ENCODE results near the gene FAM221B.

Gene FAM221B

GRCh38 chr9:35845824-35846771, 17.6 kb upstream of the FAM221B start:
- no peak for DNase-seq

GRCh38 chr9:35844628-35845270, 16.2 kb upstream of the FAM221B start:
- DNase-seq, result peak; percentile 57

- DNase-seq, result no peak
Observed at GRCh38 chr9:35842795-35843194, 14.3 kb upstream of the FAM221B start.

- no peak for DNase-seq
Observed at GRCh38 chr9:35842020-35842745, 13.7 kb upstream of the FAM221B start.

- no peak for DNase-seq
Observed at GRCh38 chr9:35841645-35841900, 13.0 kb upstream of the FAM221B start.

- DNase-seq, result no peak
Observed at GRCh38 chr9:35840881-35841644, 12.5 kb upstream of the FAM221B start.

- no peak for DNase-seq
Observed at GRCh38 chr9:35839926-35840325, 11.4 kb upstream of the FAM221B start.

- DNase-seq, result no peak
Observed at GRCh38 chr9:35836595-35836994, 8.1 kb upstream of the FAM221B start.

- no peak for DNase-seq
Observed at GRCh38 chr9:35835766-35836165, 7.2 kb upstream of the FAM221B start.

- DNase-seq, result no peak
Observed at GRCh38 chr9:35835216-35835632, 6.7 kb upstream of the FAM221B start.

GRCh38 chr9:35834260-35835215, 6.0 kb upstream of the FAM221B start:
- no peak for DNase-seq

GRCh38 chr9:35832814-35833213, 4.3 kb upstream of the FAM221B start:
- no peak for DNase-seq

- DNase-seq, result no peak
Observed at GRCh38 chr9:35831040-35831439, 2.5 kb upstream of the FAM221B start.

- DNase-seq, result no peak
Observed at GRCh38 chr9:35829764-35830096, 1.2 kb upstream of the FAM221B start.

- DNase-seq, result peak; percentile 93
Observed at GRCh38 chr9:35829084-35829763, 692 bp upstream of the FAM221B start, which contains the start of gene TMEM8B. TSS of gene TMEM8B (plus strand) at chr9:35829228. CDS start at chr9:35829448, 220 bp downstream.

- DNase-seq, result no peak
Observed at GRCh38 chr9:35827486-35827885, 1.0 kb downstream of the FAM221B start.

GRCh38 chr9:35826071-35826701, 2.3 kb downstream of the FAM221B start:
- DNase-seq, result peak; percentile 65

GRCh38 chr9:35822926-35823325, 5.6 kb downstream of the FAM221B start:
- no peak for DNase-seq

- no peak for DNase-seq
Observed at GRCh38 chr9:35820076-35820475, 8.5 kb downstream of the FAM221B start.

GRCh38 chr9:35818341-35818740, 10.2 kb downstream of the FAM221B start:
- no peak for DNase-seq

GRCh38 chr9:35816708-35817107, 11.8 kb downstream of the FAM221B start:
- DNase-seq, result no peak
